ENCODE data around the gene MSX1. TPM values are rescaled to one million over a fixed set of nuclear protein-coding genes. Genes with fewer than 3 reads are reported as not detected.

Gene MSX1
- total RNA-seq, 5 donors from 2014 or later (not counting 1 experiment from before 2014, with no cell fraction given), result not detected

DNA sequence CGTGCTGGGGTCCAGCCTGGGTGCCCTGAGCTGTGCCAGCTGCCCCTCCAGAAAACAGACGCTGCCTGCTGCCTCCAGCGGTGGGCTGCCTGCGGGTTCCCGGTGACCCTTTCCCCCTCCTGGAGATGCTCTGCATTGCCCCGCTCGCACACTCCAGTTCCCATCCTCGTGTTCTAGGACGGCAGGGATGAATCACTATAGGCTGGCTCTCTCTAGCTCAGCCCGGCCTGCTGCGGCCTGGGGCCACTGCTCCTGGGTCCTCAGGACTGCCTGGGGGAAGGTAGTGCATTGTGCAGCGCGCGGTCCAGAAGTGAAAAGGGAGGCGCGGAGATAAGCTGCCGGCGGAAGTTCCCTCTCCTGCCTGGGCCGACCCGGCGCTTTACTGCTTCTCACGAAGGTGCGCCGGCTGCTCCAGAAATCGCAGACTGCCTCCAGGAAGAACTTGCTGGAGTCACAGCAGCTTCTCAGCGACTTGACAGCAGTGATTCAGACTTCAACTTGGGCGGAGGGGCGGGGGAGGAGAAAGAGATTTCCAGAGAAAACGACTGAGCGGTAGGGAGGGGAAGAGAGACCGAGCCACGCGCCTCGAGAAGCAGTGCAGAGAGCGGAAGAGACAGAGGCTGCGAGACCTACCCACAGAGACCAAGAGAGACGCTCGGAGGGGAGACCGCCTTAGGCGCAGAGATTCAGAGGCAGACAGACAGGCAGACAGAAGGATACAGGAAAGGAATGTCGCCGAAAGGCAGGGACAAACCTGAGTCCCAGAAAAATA lies 6.7 kb upstream of the MSX1 start:
- Histone ChIP-seq H3K4me1 (ENCODE audit: control insufficient read depth in 1 of 2, extremely low read depth in 1 of 2, insufficient read depth in 2 of 2, low read length in 2 of 2) (peaks cover 0 to 50% of the 10 kb centered on the region in 2 experiments), H3K4me3 (ENCODE audit: control insufficient read depth in 1 of 2, extremely low read depth in 1 of 2, low read length in 1 of 2) (peak overlapping the region; percentile 20 to 32), H3K36me3 (ENCODE audit: control insufficient read depth in 2 of 2, extremely low read depth in 1 of 2, insufficient read depth in 1 of 2, low read length in 1 of 2) (no peaks in the 10 kb centered on the region), H3K27ac (ENCODE audit: low read length) (no peak overlapping the region), H3K9me3 (no peaks in the 10 kb centered on the region), H3K27me3 (replicated peaks in 1 of 2; ENCODE audit: control insufficient read depth in 2 of 2, extremely low read depth in 1 of 2, insufficient read depth in 2 of 2, low read length in 1 of 2) (peaks cover 2 to 96% of the 10 kb centered on the region in 2 experiments)
- Mint-ChIP-seq H3K27me3 (peaks cover 53 to 79% of the 10 kb centered on the region in 2 donors), H3K4me1 (peaks cover 31 to 33% (median 32%) of the 10 kb centered on the region in 3 donors), H3K36me3 (no peaks in the 10 kb centered on the region), H3K9me3 (no peaks in the 10 kb centered on the region), H3K4me3 (peak overlapping the region; percentile 66 to 83 (median 73)), H3K27ac (peak overlapping the region in 1 of 2 donors; percentile 33)
- DNase-seq (peak in 5 of 35 experiments; percentile 2 to 36 (median 19)), ATAC-seq (replicated peaks in 1 of 4) (peak; percentile 52 to 62 (median 58))
- 3% methylated on average over 32 of the region's 42 CpGs for WGBS (ENCODE audit: insufficient coverage)
- CTCF ChIA-PET, result no interaction called here
- POLR2A ChIA-PET, result no interaction called here

DNA sequence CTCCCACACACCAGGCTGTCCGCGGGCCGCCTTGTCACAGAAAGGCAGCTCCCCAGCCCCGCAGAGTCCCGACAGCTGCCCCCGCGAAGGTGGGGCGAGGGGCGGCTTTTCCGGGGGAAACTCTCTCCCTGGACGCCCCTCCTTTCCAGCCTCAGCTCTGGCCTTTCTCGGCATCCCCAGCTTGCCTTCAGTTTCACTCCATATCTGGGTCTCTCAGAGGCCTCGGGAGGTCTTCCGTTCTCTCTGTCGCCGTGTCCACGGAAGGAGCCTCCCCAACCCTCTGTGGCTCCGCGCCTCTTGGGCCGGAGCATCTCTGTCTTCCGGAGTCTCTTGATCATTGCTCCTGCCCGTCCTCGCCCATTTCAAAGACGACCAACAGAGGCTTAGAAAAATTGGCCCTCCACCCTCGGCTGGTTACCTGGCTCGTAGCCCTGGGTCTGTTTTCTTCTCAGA lies 6.1 kb upstream of the MSX1 start:
- Histone ChIP-seq H3K9me3 (no peaks in the 10 kb centered on the region), H3K4me3 (ENCODE audit: control insufficient read depth in 1 of 2, extremely low read depth in 1 of 2, low read length in 1 of 2) (peak overlapping the region; percentile 20 to 32), H3K4me1 (ENCODE audit: control insufficient read depth in 1 of 2, extremely low read depth in 1 of 2, insufficient read depth in 2 of 2, low read length in 2 of 2) (peaks cover 0 to 56% of the 10 kb centered on the region in 2 experiments), H3K27me3 (replicated peaks in 1 of 2; ENCODE audit: control insufficient read depth in 2 of 2, extremely low read depth in 1 of 2, insufficient read depth in 2 of 2, low read length in 1 of 2) (peaks cover 3 to 100% of the 10 kb centered on the region in 2 experiments), H3K36me3 (ENCODE audit: control insufficient read depth in 2 of 2, extremely low read depth in 1 of 2, insufficient read depth in 1 of 2, low read length in 1 of 2) (no peaks in the 10 kb centered on the region), H3K27ac (ENCODE audit: low read length) (no peak overlapping the region)
- Mint-ChIP-seq H3K36me3 (no peaks in the 10 kb centered on the region), H3K4me1 (peaks cover 31 to 37% (median 36%) of the 10 kb centered on the region in 3 donors), H3K27ac (no peak overlapping the region), H3K27me3 (peaks cover 53 to 80% of the 10 kb centered on the region in 2 donors), H3K9me3 (no peaks in the 10 kb centered on the region), H3K4me3 (peak overlapping the region; percentile 66 to 83 (median 73))
- ChIA-PET CTCF (no interaction called here), POLR2A (no interaction called here)
- ATAC-seq (replicated peaks in 1 of 4) (peak in 3 of 4 experiments; percentile 14 to 30 (median 28)), DNase-seq (no peak)
- WGBS (ENCODE audit: insufficient coverage), result 5% methylated on average over 24 of the region's 26 CpGs

DNA sequence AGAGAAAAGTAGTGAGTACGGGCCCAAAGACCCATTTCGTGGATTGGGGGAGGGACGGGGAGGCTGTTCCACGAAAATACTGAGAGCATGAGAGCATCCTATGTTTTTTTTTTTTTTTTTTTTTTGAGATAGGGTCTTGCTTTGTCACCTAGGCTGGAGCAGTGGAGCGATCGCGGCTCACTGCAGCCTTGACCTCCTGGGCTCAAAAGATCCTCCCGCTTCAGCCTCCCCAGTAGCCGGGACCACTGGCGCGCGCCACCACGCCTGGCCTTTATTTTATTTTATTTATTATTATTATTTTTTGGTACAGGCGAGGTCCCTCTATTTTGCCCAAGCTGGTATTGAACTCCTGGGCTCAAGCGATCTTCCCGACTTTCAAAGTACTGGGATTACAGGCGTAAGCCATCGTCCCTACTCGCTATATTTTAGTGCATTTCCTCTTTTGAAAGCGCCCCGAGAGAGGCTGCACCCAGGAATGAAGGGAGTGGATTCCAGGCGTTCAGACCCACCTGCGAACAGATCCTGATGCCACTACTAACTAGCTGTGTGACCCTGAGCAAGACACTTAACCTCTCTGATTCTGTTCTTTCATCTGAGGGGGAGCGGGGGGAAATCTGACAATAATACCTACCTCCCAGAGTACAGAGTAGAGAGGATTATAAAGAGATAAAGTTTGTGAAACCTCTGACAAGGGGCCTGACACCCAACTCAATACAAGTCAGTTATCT lies 5.4 kb upstream of the MSX1 start:
- H3K27me3 ChIP-seq (replicated peaks in 1 of 2; ENCODE audit: control insufficient read depth in 2 of 2, extremely low read depth in 1 of 2, insufficient read depth in 2 of 2, low read length in 1 of 2), result peaks cover 8 to 99% of the 10 kb centered on the region in 2 experiments
- H3K9me3 Mint-ChIP-seq, result no peaks in the 10 kb centered on the region
- no peaks in the 10 kb centered on the region for H3K36me3 ChIP-seq (ENCODE audit: control insufficient read depth in 2 of 2, extremely low read depth in 1 of 2, insufficient read depth in 1 of 2, low read length in 1 of 2)
- H3K27ac ChIP-seq (ENCODE audit: low read length), result no peak overlapping the region
- POLR2A ChIA-PET, result no interaction called here
- CTCF ChIA-PET, result no interaction called here
- WGBS (ENCODE audit: insufficient coverage), result 25% methylated on average over 10 of the region's 24 CpGs
- no peak overlapping the region for H3K4me3 ChIP-seq (ENCODE audit: control insufficient read depth in 1 of 2, extremely low read depth in 1 of 2, low read length in 1 of 2)
- DNase-seq (no peak), ATAC-seq (replicated peaks in 1 of 4) (no peak)
- H3K4me1 Mint-ChIP-seq, result peaks cover 36 to 43% (median 42%) of the 10 kb centered on the region in 3 donors
- peaks cover 53 to 81% of the 10 kb centered on the region in 2 donors for H3K27me3 Mint-ChIP-seq
- H3K36me3 Mint-ChIP-seq, result no peaks in the 10 kb centered on the region
- no peak overlapping the region for H3K27ac Mint-ChIP-seq
- no peaks in the 10 kb centered on the region for H3K9me3 ChIP-seq
- H3K4me1 ChIP-seq (ENCODE audit: control insufficient read depth in 1 of 2, extremely low read depth in 1 of 2, insufficient read depth in 2 of 2, low read length in 2 of 2), result peaks cover 0 to 58% of the 10 kb centered on the region in 2 experiments
- H3K4me3 Mint-ChIP-seq, result peak overlapping the region in 1 of 3 donors; percentile 83

DNA sequence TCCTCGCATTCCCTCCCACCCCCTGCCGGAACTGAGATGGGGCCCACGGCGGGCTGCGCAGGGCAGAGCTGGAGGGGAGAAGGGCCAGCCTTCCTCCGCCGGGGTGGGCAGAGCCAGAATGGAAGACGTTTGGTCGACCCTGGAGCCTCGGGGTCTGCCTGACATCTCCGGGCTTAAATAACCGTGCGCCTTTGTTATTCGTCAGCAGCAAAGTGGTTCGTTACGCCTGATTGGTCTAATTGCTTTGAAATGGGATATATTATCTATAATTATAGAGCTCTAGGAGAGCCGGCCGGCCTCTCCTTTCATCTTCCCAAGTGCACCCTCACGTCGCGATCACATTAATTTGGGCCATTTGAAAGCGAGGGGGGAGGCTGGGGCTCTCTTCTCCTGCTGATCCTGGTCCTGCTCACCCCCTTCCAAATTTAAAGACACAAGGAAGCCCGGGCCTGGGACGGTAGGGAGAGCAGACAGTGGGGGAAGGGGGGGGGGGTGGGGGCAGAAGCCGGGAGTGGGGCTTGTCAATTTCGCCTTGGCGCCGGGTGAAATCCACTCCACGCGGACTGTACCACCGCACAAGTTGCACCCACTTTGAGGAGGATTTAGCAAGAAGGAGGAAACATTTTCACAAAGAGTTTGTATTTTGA lies 4.7 kb upstream of the MSX1 start:
- no peak for ATAC-seq (replicated peaks in 1 of 4)
- WGBS (ENCODE audit: insufficient coverage), result 13% methylated on average over 6 of the region's 31 CpGs
- no peaks in the 10 kb centered on the region for H3K9me3 Mint-ChIP-seq
- no peak overlapping the region for H3K27ac Mint-ChIP-seq
- Histone ChIP-seq H3K4me1 (ENCODE audit: control insufficient read depth in 1 of 2, extremely low read depth in 1 of 2, insufficient read depth in 2 of 2, low read length in 2 of 2) (peaks cover 0 to 61% of the 10 kb centered on the region in 2 experiments), H3K36me3 (ENCODE audit: control insufficient read depth in 2 of 2, extremely low read depth in 1 of 2, insufficient read depth in 1 of 2, low read length in 1 of 2) (no peaks in the 10 kb centered on the region), H3K27me3 (replicated peaks in 1 of 2; ENCODE audit: control insufficient read depth in 2 of 2, extremely low read depth in 1 of 2, insufficient read depth in 2 of 2, low read length in 1 of 2) (peaks cover 8 to 94% of the 10 kb centered on the region in 2 experiments), H3K4me3 (ENCODE audit: control insufficient read depth in 1 of 2, extremely low read depth in 1 of 2, low read length in 1 of 2) (no peak overlapping the region), H3K9me3 (no peaks in the 10 kb centered on the region), H3K27ac (ENCODE audit: low read length) (no peak overlapping the region)
- no peak for DNase-seq
- peaks cover 52 to 81% of the 10 kb centered on the region in 2 donors for H3K27me3 Mint-ChIP-seq
- no peaks in the 10 kb centered on the region for H3K36me3 Mint-ChIP-seq
- peaks cover 38 to 44% (median 43%) of the 10 kb centered on the region in 3 donors for H3K4me1 Mint-ChIP-seq
- CTCF ChIA-PET, result no interaction called here
- peak overlapping the region in 1 of 3 donors; percentile 37 for H3K4me3 Mint-ChIP-seq
- POLR2A ChIA-PET, result no interaction called here

DNA sequence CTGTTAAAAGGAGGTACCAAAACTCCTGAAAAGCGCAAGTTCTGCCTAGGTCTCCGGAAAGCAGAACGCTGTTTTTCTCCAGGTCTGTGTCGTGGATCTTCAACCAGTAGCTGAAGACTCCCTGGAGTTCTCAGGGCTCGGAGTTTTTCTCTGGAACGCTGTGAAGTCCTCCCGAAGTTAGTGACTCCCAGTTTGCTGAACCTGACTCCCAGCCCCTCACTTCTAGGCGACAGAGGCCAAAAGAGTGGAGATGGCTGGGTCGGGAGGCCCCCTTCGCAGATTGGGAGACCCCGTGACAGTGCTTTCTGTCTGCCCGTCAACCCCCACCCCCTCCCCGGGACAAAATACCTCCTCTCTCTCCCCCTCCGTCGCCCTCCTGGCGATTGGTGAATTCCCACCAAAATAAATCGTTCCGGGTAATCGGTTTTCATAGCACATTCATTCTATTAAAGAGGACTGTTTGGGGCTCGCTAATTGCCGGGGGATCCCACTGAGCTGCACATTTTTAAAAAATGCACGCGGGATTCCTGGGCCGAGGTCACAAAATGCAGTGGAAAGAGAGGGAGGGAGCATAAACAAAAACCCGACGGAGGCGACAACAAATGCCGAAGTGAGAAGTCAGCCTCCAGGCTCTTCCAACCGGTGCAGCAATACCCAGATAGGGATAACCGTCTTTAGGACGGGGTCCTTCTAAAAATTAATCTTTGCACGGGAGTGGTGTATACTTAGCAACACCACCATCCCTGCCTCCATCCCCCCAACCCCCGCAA lies 4.0 kb upstream of the MSX1 start:
- DNase-seq (no peak), ATAC-seq (replicated peaks in 1 of 4) (no peak)
- Histone ChIP-seq H3K27ac (ENCODE audit: low read length) (no peak overlapping the region), H3K36me3 (ENCODE audit: control insufficient read depth in 2 of 2, extremely low read depth in 1 of 2, insufficient read depth in 1 of 2, low read length in 1 of 2) (no peaks in the 10 kb centered on the region), H3K4me1 (ENCODE audit: control insufficient read depth in 1 of 2, extremely low read depth in 1 of 2, insufficient read depth in 2 of 2, low read length in 2 of 2) (peaks cover 2 to 68% of the 10 kb centered on the region in 2 experiments), H3K9me3 (no peaks in the 10 kb centered on the region), H3K27me3 (replicated peaks in 1 of 2; ENCODE audit: control insufficient read depth in 2 of 2, extremely low read depth in 1 of 2, insufficient read depth in 2 of 2, low read length in 1 of 2) (peaks cover 8 to 92% of the 10 kb centered on the region in 2 experiments), H3K4me3 (ENCODE audit: control insufficient read depth in 1 of 2, extremely low read depth in 1 of 2, low read length in 1 of 2) (no peak overlapping the region)
- WGBS (ENCODE audit: insufficient coverage), result 9% methylated on average over 20 of the region's 33 CpGs
- Mint-ChIP-seq H3K36me3 (no peaks in the 10 kb centered on the region), H3K27ac (no peak overlapping the region), H3K4me3 (peak overlapping the region in 2 of 3 donors; percentile 21 to 77), H3K9me3 (no peaks in the 10 kb centered on the region), H3K4me1 (peaks cover 40 to 45% (median 44%) of the 10 kb centered on the region in 3 donors), H3K27me3 (peaks cover 52 to 80% of the 10 kb centered on the region in 2 donors)
- CTCF ChIA-PET, result interaction anchor here in 1 of 2 donors (0.7 kb wide), 1 partner anchor 272 kb away, joined by 5 read pairs; no protein-coding TSS in a partner anchor
- POLR2A ChIA-PET, result no interaction called here
